ENCODE results near the gene CDKN2B.

- TF ChIP-seq CTCF (IDR thresholded peaks at IDR 0.05) (no peak), POLR2A (IDR thresholded peaks at IDR 0.05) (no peak), POLR2AphosphoS5 (IDR thresholded peaks at IDR 0.05) (no peak), EP300 (IDR thresholded peaks at IDR 0.05; ENCODE audit: low read depth) (no peak)
These were observed 39.8 kb downstream of the CDKN2B start for GRCh38 chr9:21969011-21969940.

All from transverse colon (tissue), 4 donors.